Ishikawa (cell line): Measurements from ENCODE around the gene ERICH3.

Experiments used
- EP300 ChIP-seq: IDR thresholded peaks from 2 replicates; pipeline ENCODE4 v1.6.1; 2012; ENCODE audit warnings: borderline replicate concordance
- MAX ChIP-seq: IDR thresholded peaks from 2 replicates; pipeline ENCODE4 v1.6.1; 2012
- TAF1 ChIP-seq: IDR thresholded peaks from 2 replicates; pipeline ENCODE4 v1.6.1; 2012; ENCODE audit warnings: low read depth, mild to moderate bottlenecking
- USF1 ChIP-seq: IDR thresholded peaks from 2 replicates; pipeline ENCODE4 v1.6.1; 2012

- no peak for TF ChIP-seq TAF1
- no peak for TF ChIP-seq USF1
- TF ChIP-seq EP300, result no peak
- no peak for TF ChIP-seq MAX
Measured at GRCh38 chr1:74717626-74718025, 44.0 kb upstream of the ERICH3 start.
